HG02798 (cell line): ENCODE results near the gene PAM16.
"Not testable (repeated sequence)": the region's sequence is repeated elsewhere in the genome, so short reads cannot be mapped to it uniquely, and the experiment has no call there.

Source experiments
- ATAC-seq: cut with Tn5 transposase; IDR thresholded peaks from one replicate; pipeline ENCODE4 v1.9.1; 2021; ENCODE audit warnings: mild to moderate bottlenecking; ENCODE audit not compliant: unreplicated experiment, poor library complexity

The PAM16 gene

GRCh38 chr16:4354512-4355409 lies 3.6 kb upstream of the PAM16 start:
- ATAC-seq = no peak

- no peak for ATAC-seq
Measured at GRCh38 chr16:4353675-4354074, 2.6 kb upstream of the PAM16 start.

GRCh38 chr16:4352843-4353242 lies 1.7 kb upstream of the PAM16 start:
- no peak for ATAC-seq

DNA sequence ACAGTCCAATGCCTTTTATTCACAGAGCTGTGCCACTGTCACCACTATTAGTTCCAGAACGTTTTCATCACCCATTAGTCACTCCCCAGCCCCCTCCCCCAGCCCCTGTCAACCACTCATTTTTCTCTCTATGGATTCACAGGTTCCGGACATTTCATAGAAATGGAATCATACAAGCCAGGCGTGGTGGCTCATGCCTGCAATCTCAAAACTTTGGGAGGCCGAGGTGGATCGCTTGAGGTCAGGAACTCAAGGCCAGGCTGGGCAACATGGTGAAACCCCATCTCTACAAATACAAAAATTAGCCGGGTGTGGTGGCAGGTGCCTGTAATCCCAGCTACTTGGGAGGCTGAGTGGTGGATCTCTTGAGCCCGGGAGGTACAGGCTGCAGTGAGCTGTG lies 759 bp upstream of the PAM16 start:
- ATAC-seq = no peak

GRCh38 chr16:4350365-4350786 lies 745 bp downstream of the PAM16 start:
- peak; percentile 11 for ATAC-seq

- no peak for ATAC-seq
Measured at GRCh38 chr16:4349332-4349731, 1.8 kb downstream of the PAM16 start.

DNA sequence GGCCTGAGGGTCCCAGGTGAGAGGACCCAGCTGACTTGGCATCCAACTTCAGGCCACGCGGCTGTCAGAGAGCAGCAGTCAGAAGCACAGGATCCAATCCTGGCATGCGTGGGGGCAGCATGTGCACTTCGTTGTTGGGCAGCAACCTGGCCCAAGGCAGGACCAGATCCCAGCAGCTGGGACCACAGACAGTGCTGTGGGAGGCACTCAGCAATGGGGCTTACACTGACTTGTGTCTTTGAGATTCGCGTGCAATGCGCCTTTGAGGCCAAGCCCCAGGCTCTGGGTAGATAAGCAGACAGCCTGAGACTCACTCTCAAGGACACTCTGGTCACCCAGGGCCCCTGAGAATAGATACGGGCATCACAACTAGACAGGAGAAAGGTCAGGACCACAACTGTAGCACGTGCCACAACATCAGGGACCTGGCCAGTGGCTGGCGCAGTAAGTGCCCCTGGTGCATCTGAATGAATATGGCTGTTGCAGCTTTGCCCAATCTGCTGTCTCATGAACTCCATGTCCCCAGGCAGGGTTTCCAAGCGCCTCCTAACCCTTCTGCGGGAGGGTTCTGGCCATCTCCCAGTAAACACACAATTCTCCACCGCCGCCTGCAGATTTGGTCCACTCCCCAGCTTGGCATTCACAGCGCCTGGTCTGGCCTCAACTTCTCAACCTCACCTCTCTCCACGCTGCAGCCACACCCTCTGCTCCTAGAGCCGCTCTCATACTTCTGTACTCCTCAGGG lies 3.2 kb downstream of the PAM16 start:
- no peak for ATAC-seq

DNA sequence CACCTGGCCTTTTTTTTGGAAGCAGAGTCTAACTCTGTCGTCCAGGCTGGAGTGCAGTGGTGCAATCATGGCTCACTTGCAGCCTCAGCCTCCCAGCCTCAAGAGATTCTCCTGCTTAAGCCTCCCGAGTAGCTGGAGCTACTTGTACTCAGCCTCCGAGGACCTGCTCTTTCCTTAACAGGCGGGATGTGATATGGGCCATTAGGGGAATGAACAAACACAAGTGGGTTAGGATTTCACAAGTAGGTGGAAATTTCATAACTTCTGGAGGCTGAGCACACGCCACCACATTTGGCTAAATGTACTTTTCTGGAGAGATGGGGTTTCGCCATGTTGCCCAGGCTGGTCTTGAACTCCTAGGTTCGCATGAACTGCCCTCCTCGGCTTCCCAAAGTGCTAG lies 4.1 kb downstream of the PAM16 start:
- ATAC-seq = no peak

- ATAC-seq = no peak
Measured at GRCh38 chr16:4345836-4346781, 5.0 kb downstream of the PAM16 start.

- ATAC-seq = no peak
Measured at GRCh38 chr16:4344983-4345835, 5.9 kb downstream of the PAM16 start.

- not testable (repeated sequence) for ATAC-seq
Measured at GRCh38 chr16:4344300-4344982, 6.7 kb downstream of the PAM16 start.

GRCh38 chr16:4342866-4343744 lies 8.0 kb downstream of the PAM16 start:
- no peak for ATAC-seq

DNA sequence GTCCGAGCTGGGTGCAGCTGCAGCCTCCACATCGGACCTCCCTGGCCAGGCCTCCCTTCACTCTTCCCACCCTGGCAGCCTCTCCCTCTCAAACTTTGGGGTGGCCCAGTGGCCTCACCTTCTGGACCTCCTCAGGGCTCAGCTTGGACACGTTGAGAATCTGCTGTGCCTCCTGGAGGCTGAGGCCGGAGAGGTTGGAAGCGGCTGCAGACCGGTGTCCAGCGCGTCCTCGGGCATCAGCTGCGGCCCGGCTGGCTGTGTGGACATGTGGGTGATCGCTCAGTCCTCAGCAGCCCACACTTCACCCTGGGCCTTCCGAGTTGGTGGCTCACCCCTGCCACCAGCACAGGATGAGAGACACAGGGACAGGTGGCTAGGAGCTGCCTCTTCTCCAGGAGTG lies 9.9 kb downstream of the PAM16 start:
- ATAC-seq = no peak

DNA sequence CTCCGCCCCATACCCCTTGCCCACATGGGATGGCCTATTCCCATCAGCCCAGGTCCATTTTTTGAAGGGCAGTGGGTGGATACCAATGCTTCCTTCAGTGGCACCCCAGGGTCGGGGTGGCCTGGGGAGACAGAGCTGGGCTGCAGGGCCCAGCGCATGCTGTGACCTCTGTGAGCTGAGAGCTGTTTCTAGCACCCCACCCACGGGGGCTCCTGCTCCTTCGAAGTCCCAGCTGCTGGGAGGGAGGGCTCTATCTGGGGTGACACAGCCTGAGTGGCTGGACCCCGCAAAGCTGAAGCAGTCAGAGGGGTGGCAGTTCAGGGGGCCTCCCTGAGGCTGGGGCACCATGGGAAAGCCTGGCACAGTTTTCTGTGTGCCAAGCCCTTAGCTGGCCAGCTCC lies 10.7 kb downstream of the PAM16 start:
- ATAC-seq = no peak

- ATAC-seq = no peak
Measured at GRCh38 chr16:4339909-4340308, 11.2 kb downstream of the PAM16 start.

DNA sequence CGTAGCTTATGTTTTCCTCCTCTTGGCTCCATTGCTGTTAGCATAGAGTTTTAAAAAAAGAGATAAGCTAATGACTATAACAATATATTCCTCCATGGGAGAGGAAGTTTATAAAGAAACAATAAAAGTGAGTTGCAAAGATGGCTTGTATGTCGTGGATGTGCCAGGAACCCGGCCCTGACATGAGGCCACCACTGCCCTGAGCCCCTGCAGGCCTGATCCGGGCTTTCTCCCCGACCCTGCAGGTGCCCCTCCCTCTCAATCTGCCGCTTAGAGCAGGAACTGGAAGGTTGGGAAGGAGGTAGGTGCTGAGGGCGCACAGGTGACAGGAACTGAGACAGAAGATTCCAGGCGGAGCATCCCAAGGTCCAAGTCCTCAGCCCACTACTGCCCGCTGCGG lies 11.7 kb downstream of the PAM16 start:
- ATAC-seq = no peak

- ATAC-seq = no peak
Measured at GRCh38 chr16:4338712-4339299, 12.3 kb downstream of the PAM16 start.

GRCh38 chr16:4338125-4338582 lies 13.0 kb downstream of the PAM16 start:
- no peak for ATAC-seq
